GM19023 (cell line): Measurements from ENCODE around the gene TFDP1.

Source experiments
- ATAC-seq: cut with Tn5 transposase; IDR thresholded peaks from one replicate; pipeline ENCODE4 v1.9.1; 2021; ENCODE audit warnings: mild to moderate bottlenecking, moderate library complexity; ENCODE audit not compliant: unreplicated experiment

The TFDP1 gene

DNA sequence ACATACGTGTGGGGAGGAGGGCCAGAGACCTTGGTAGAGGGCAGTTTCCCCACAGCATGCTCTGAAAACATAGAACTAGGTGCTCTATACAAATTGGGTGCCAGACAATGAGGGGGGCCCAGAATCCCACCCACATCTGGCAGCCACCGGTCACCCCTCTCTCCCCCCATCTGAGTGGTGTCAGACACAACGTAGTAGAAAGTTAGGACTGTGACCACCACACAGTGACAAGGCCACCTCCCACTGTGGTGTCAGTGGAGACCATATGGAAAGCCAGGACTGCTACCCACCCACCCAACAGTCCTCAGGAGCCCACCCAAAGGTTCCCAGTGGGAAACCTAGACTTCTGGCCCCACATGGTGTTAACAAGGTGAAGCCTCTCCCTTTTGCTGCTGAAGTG is 75.5 kb downstream of the TFDP1 start:
- ATAC-seq: no peak

GRCh38 chr13:113661509-113661908 is 77.0 kb downstream of the TFDP1 start:
- ATAC-seq: no peak

DNA sequence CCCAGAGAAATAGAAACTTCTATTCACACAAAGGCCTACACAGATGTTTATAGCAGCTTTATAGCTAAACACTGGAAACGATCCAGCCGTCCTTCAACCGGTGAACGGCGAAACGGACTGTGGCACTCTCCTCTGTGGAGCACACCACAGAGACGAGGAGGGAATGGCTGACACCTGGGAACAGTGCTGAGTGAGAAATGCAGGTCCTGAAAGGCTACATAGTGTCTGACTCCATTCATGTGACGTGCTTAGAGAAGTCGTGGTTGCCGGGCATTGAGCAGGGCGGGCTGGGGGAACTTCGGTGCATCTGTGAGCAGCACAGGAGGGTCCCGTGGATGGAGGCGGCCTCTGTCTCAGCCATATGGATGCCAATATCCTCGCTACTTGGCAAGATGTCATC is 79.4 kb downstream of the TFDP1 start:
- no peak for ATAC-seq

DNA sequence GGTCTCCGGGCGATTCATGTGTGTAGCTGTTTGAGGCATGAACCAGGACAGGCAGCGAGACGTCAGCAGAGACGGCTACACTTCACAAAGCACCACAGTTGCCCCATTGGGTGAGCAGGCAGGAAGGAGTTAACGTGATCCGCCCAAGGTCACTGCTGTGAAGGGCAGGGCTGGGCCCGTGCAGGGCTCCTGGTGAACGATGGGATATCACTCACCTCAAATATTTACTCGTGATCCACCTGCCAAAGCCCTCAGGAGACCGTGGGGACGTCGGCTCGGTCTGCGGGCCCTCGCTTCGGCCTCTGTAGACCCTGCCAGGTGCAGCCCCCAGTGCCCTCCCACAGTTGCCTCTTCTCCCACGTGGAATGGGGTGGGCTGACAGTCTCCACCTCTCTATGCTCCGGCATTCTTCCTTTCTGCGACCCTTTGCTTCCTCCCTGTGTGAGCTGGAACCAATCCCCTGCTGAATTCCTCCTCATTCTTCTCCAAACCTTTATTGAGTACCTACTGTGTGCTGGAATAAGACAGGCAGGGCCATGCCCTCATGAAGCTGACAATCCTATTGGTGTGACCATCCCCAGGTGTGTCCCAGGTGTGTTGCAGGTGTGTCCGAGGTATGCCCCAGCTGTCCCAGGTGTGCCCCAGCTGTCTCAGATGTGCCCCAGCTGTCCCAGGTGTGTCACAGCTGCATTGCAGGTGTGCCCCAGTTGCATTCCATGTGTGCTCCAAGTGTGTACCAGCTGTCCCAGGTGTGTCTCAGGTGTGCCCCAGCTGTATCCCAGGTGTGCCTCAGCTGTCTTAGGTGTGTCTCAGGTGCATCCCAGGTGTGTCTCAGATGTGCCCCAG is 80.4 kb downstream of the TFDP1 start:
- ATAC-seq: no peak

DNA sequence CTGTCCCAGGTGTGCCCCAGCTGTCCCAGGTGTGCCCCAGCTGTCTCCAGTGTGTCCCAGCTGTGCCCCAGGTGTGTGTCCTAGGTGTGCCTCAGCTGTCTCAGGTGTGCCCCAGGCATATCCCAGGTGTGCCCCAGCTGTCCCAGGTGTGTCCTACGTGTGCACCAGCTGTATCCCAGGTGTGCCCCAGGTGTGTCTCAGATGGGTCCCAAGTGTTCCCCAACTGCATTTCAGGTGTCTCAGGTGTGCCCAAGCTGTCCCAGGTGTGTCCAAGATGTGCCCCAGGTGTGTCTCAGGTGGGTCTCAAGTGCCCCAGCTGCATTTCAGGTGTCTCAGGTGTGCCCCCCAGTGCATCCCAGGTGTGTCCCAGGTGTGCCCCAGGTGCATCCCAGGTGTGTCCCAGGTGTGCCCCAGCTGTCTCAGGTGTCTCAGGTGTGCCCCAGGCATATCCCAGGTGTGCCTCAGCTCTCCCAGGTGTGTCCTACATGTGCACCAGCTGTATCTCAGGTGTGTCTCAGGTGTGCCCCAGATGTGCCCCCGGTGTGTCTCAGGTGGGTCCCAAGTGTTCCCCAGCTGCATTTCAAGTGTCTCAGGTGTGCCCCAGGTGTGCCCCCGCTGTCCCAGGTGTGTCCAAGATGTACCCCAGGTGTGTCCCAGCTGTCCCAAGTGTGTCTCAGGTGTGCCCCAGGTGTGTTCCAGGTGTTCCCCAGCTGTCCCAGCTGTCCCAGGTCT is 81.2 kb downstream of the TFDP1 start:
- no peak for ATAC-seq

DNA sequence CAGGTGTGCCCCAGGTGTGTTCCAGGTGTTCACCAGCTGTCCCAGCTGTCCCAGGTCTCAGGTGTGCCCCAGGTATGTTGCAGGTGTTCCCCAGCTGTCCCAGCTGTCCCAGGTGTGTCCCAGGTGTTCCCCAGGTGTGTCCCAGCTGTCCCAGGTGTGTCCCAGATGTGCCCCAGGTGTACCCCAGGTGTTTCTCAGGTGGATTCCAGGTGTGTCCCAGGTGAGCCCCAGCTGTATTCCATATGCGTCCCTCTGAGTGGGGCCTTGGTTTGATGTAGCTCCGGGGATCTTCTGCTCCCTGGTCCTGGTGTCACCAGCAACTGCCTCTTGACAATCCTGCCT is 81.7 kb downstream of the TFDP1 start:
- no peak for ATAC-seq

DNA sequence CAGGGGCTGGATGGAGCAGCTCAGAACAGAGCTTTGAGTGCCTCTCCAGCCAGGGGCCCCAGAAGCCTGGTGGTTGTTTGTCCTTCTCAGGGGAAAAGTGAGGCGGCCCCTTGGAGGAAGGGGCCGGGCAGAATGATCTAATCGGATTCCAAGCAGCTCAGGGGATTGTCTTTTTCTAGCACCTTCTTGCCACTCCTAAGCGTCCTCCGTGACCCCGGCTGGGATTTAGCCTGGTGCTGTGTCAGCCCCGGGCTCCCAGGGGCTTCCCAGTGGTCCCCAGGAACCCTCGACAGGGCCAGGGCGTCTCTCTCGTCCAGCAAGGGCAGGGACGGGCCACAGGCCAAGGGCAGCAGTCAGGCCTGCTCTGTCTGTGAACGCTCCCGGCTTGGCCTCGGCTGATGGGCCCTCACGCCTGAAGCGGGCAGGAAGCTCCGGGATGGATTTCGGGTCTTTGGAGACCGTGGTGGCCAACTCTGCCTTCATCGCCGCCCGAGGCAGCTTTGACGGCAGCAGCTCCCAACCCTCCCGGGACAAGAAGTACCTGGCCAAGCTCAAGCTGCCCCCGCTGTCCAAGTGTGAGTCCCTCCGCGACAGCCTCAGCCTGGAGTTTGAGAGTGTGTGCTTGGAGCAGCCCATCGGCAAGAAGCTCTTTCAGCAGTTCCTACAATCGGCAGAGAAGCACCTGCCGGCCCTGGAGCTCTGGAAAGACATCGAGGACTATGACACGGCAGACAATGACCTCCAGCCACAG is 82.6 kb downstream of the TFDP1 start, which contains the start of gene GRK1:
Gene GRK1, plus strand, starts transcription at position 269 of the 751 bp plus-strand sequence. Its CDS starts 168 bp downstream, at position 437.
- no peak for ATAC-seq

DNA sequence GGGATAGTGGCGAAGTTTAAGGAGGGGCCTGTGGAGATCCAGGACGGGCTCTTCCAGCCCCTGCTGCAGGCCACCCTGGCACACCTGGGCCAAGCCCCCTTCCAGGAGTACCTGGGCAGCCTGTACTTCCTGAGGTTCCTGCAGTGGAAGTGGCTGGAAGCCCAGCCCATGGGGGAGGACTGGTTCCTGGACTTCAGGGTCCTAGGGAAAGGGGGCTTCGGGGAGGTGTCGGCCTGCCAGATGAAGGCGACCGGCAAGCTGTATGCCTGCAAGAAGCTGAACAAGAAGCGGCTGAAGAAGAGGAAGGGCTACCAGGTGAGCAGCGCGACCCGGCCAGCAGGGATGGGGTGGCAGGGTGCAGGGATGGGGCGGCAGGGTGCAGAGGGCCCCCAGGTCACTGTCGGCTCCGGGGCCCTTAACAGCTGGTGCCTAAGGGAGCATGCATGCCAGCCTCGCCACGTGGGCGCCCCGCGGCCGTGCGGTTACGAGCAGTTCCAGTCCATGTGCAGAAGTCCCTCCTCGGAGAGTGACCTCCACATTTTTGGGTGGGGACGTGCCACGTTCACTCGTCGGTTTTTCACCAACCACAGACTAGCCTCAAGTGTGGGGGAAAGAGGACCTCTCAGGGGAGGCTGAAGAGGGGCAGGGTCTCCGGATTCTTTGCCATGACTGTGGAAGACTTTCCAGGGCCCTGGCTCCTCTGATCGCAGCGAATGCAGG is 83.4 kb downstream of the TFDP1 start:
- ATAC-seq: no peak

DNA sequence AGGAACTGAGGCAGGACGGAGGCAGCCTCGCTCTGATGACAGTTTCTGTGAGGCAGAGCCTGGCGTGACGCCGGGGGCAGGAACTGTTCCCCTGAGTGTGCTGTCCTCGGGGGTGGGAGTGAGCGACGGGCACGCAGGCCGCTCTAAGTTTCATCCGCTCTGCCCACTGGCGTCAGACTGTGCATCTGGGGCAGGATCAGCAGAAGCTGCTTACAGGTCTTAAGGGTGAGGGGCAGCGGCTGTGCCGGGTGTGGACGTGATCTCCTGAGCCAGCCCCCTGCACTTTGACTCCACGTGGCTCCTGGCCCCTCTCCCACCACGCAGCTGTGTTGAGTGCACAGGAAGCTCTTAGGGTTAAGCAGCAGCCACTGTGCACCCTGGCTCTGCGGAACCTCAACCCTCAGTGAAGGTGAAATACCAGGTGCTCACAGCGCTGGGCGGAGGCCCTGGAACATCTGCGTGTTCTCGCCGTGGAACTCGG is 84.0 kb downstream of the TFDP1 start:
- ATAC-seq: no peak

DNA sequence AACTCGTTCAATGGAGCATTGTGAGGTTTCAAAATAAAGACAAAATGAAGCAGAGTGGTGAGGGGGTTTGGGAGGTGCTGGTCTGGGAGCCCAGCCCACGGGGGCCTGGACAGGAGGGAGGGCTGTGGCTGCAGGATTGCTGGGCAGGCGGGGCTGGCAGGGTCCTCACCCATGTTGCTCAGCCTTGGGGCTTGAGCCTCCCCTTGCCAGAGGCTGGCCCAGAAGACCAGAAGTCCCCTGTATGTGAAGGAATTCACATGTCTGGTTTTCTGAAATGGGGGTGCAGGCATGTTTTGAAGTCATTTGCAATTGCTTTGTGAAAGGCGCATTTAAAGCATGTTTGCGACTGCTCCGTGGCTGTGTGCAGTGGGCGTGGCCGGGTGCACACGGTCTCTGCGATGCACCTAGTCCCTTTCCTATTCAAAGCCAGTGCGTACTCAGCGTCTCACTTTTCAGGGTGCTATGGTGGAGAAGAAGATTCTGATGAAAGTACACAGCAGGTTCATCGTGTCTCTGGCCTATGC is 84.7 kb downstream of the TFDP1 start:
- no peak for ATAC-seq

GRCh38 chr13:113669755-113670341 is 85.3 kb downstream of the TFDP1 start:
- no peak for ATAC-seq

GRCh38 chr13:113670541-113670940 is 86.0 kb downstream of the TFDP1 start:
- no peak for ATAC-seq

- no peak for ATAC-seq
Measured at GRCh38 chr13:113671066-113672001, 86.8 kb downstream of the TFDP1 start.

GRCh38 chr13:113672002-113672651 is 87.6 kb downstream of the TFDP1 start:
- no peak for ATAC-seq
